HG03025 (cell line): ENCODE data around the gene PRR9.
"Not testable (repeated sequence)": the region's sequence is repeated elsewhere in the genome, so short reads cannot be mapped to it uniquely, and the experiment has no call there.

Experiments
- ATAC-seq: cut with Tn5 transposase; IDR thresholded peaks from one replicate; pipeline ENCODE4 v1.9.1; 2021; ENCODE audit warnings: mild to moderate bottlenecking, moderate library complexity; ENCODE audit not compliant: unreplicated experiment, low FRiP score

The PRR9 gene

GRCh38 chr1:153228491-153228890, 11.1 kb downstream of the PRR9 start:
- no peak for ATAC-seq

- not testable (repeated sequence) for ATAC-seq
These were observed 11.9 kb downstream of the PRR9 start for GRCh38 chr1:153229076-153229829.

GRCh38 chr1:153231363-153231762, 14.0 kb downstream of the PRR9 start:
- ATAC-seq, result no peak

GRCh38 chr1:153231785-153232184, 14.4 kb downstream of the PRR9 start:
- no peak for ATAC-seq

DNA sequence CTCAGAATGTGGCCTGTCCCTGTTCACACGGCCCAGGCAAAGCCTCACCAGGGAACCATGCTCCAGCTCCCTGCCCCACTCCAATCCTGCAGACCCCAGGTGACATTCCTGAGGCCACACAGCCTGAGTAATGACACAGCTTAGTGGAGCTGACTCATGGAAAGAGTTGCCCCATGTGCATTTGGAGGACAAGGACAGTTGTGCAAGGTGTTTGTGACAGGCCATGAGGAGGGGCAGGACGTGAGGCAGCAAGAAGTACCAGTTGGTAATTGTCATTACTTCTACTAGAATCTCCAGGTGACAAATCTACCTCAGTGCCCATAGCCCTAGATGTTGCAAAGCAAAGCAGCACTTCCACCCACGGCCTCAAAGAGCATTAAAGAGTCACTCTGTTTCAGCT, 15.2 kb downstream of the PRR9 start:
- no peak for ATAC-seq

DNA sequence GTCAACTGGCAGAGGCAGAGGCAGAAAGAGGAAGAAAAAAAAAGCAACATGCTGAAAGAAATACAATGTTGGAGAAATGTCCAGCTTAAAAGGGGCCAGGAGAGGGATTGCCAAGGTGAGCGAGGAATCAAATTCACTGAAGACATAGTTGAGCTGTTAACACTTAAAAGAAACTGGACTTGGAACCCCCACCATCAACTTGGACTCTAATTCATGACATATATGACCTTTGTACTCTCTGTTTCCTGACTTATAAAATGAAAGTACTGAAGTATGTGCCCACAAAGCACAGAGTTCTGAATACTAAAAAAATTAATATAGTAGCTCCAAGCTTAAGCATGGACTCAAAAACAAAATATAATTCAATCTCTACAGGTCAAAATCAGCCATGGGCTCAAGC, 16.1 kb downstream of the PRR9 start:
- no peak for ATAC-seq

DNA sequence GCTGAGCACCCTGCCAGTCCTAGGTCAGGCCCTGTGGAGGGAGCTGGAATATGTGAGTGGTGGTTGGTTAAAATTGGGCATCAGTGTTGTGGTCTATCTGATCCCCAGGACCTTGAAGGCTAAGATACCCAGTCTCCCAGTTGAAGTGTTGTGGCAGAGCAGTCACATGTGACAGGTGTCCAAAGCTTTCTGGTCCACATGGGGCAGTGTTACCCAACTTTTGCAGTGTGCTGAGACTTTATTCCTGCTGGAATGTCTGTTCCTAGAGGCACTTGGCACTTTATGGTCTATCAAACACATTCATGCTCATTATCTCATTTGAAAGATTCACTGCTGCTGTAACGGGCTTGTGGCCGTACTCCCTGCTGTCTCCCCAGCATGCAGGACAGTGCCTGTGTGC, 21.1 kb downstream of the PRR9 start:
- no peak for ATAC-seq

GRCh38 chr1:153242160-153242559, 24.8 kb downstream of the PRR9 start:
- no peak for ATAC-seq

GRCh38 chr1:153245466-153245865, 28.1 kb downstream of the PRR9 start:
- ATAC-seq, result no peak

- no peak for ATAC-seq
These were observed 28.6 kb downstream of the PRR9 start for GRCh38 chr1:153246018-153246417.

- no peak for ATAC-seq
These were observed 29.4 kb downstream of the PRR9 start for GRCh38 chr1:153246825-153247224.

GRCh38 chr1:153248176-153248879, 30.9 kb downstream of the PRR9 start:
- no peak for ATAC-seq

GRCh38 chr1:153250166-153250565, 32.8 kb downstream of the PRR9 start:
- ATAC-seq, result no peak

DNA sequence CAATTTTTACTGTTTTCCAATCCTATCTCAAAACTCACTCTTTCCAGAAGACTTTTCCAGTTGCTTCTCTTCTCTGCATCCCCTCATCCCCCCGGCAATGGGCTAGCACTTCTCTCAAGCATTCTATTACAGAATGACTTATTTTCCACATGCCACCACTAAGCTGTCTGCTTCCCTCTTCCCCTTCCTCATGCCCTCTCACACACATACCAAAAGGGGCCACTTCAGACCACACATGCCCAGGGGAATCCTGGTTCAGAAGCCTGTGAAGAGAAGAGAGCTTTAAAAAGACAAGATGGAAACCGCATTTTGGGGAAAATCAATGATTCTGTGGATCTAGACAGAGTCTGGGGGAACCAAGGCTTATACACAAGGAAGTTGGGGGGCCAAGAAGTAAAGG, 33.7 kb downstream of the PRR9 start:
- no peak for ATAC-seq

DNA sequence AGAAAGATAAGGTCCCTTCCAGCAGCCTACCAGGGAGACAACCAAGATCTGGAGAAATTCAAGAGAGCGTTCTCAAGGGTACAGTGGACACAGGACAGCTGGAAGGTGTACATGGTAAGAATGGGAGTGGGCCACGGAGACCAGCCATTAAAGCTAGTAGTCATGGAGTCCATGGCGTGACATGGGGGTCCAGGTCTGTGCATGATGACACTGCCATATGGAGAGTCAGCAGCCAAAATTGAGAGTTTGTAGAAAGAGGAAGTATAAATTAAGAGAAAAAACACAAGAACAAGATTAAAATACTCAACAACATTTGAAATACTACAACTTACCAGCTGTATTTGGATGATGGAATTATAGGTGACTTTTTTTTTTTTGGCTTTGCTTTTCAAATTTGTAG, 34.2 kb downstream of the PRR9 start:
- no peak for ATAC-seq

DNA sequence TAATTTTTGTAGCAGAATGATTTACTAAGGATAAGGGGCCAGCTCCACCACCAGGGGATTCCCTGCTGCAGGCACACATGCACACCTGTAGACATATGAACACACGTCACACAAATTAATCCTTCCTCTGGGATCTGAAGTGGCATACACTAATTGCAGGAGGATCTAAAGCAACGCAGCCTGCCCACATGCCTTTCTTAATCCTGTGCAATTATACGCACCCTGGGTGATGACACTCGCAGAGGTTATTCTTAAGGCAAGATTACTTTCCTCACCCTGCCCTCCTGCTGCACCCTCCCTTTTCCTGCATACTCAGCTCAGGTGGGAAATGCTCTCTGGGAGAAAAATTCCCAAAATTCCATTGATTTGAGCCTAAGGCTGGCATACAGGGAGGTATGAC, 34.6 kb downstream of the PRR9 start:
- no peak for ATAC-seq

DNA sequence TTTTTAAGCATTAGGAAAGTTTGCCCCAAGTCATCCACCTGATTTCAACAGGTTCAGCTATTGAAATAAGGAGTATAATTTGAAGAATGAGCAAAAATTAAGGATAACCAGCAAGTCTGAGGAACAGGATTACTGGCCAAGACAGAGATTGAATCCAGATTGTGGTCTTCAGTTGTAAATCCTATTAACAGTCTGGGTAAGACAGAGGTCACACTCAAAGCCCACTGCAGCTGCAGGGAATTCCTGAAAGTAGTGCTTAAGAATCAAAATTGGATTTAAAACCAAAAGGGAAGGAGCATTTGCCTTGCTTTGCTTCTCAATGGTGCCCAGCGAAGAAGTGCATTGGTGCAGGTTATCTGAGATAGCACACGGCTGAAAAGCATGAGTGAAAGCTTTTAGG, 35.7 kb downstream of the PRR9 start:
- no peak for ATAC-seq

DNA sequence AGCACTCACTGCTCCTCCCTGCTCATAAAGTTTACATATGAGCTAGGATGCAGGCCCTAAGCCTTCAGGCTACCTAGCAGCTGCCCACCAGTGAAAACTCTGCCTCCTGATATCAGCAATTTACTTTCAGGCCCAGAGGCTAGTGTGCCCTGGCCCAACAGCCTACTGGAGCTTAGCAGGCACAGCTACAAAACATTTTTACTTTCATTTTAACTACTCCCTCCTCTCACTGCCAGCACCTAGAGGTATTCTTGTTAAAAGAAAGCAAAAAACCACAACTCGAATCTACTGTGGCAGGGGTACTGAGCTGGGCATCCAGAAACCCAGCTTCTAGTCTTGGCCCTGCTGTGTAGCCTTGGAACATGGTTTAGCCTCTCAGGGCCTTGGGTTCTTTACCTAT, 36.3 kb downstream of the PRR9 start:
- no peak for ATAC-seq

DNA sequence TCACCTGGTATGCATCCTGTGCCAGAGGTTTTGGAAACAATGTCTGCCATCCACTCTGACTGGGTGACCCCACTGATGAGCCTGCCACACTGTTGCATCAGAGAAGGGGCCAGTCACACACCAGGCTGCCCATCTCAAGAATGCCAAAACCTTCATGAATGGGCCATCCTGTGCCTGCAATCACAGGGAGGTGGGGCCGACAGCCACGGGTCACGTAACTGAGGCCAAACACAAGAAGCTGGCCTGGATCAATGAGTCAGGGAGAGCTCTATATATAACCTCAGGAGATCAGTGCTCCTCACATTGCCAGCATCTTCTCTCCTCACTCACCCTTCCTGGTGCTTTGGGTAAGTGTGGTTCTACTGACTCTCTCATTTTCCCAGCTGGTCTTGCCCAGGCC, 42.0 kb downstream of the PRR9 start, which contains the start of gene LORICRIN:
Gene LORICRIN (plus strand): TSS at position 301 of the 400 bp plus-strand sequence. CDS start 1,263 bp downstream, outside the sequence.
- ATAC-seq, result no peak

GRCh38 chr1:153260585-153261280, 43.3 kb downstream of the PRR9 start:
- no peak for ATAC-seq

GRCh38 chr1:153261281-153262069, 44.1 kb downstream of the PRR9 start:
- ATAC-seq, result no peak
